CD4-positive, alpha-beta T cell (primary cell): ENCODE measurements around the gene CLDN5. TPM values are rescaled to one million over a fixed set of nuclear protein-coding genes. Genes with fewer than 3 reads are reported as not detected.

Experiments used
- ATAC-seq: fragments of 200-7000 bp; cut with Tn5 transposase; one replicate; pipeline ENCODE4 v1.10.0; 2022; ENCODE audit warnings: mild to moderate bottlenecking; ENCODE audit not compliant: poor library complexity
- CTCF ChIA-PET: fragments of 350-600 bp; sonication (Branson Sonifier 250); formaldehyde crosslinking; loops from one replicate; lab custom pipeline; 2021; ENCODE audit warnings: antibody characterized with exemption, inconsistent platforms; lab: Charles Lee
- POLR2A ChIA-PET: fragments of 350-600 bp; sonication (Branson Sonifier 250); formaldehyde crosslinking; loops from one replicate; lab custom pipeline; 2021; ENCODE audit warnings: antibody characterized with exemption, inconsistent platforms; lab: Charles Lee
- DNase-seq, 14 experiments: peaks; one replicate each; pipeline ENCODE4 v3.0.0-alpha.2; 2013 to 2020; ENCODE audit warnings: mixed read lengths in 2 of 14
- H3K27ac ChIP-seq, 2 donors: one replicate each; pipeline versions ENCODE4 v1.5.1 to v1.7.0; 2013; ENCODE audit warnings: low read length in 2 of 2, low read depth in 1 of 2, mild to moderate bottlenecking in 1 of 2
- H3K27me3 ChIP-seq, 2 experiments: 1 replicate in 1 of 2; 2 replicates in 1 of 2; pipeline versions ENCODE4 v1.6.1 to v1.7.0; 2013; ENCODE audit warnings: low read length in 2 of 2, control low read depth in 1 of 2, mild to moderate bottlenecking in 1 of 2, moderate library complexity in 1 of 2; ENCODE audit not compliant: insufficient read depth in 2 of 2, control insufficient read depth in 1 of 2
- H3K36me3 ChIP-seq: one replicate; pipeline ENCODE4 v1.6.1; 2013; ENCODE audit warnings: low read length, control low read depth; ENCODE audit not compliant: insufficient read depth
- H3K4me1 ChIP-seq: one replicate; pipeline ENCODE4 v1.6.1; 2013; ENCODE audit warnings: low read length, control low read depth; ENCODE audit not compliant: insufficient read depth
- H3K4me3 ChIP-seq: one replicate; pipeline ENCODE4 v1.5.1; 2013; ENCODE audit warnings: mild to moderate bottlenecking, low read length, moderate library complexity
- H3K9me3 ChIP-seq, 2 experiments: 1 replicate in 1 of 2; 2 replicates in 1 of 2; pipeline versions ENCODE4 v1.6.1 to v1.7.0; 2013; ENCODE audit warnings: low read length in 2 of 2, mild to moderate bottlenecking in 2 of 2, control low read depth in 1 of 2, moderate library complexity in 1 of 2; ENCODE audit not compliant: control insufficient read depth in 1 of 2, insufficient read depth in 1 of 2
- H3K27ac Mint-ChIP-seq: one replicate; pipeline ENCODE4 v1.8.0; 2020; ENCODE audit warnings: mixed read lengths
- H3K27me3 Mint-ChIP-seq: one replicate; pipeline ENCODE4 v1.8.0; 2021; ENCODE audit warnings: mixed read lengths
- H3K36me3 Mint-ChIP-seq: one replicate; pipeline ENCODE4 v1.8.0; 2021; ENCODE audit warnings: low read depth, mixed read lengths
- H3K4me1 Mint-ChIP-seq: one replicate; pipeline ENCODE4 v1.8.0; 2021; ENCODE audit warnings: low read depth, mixed read lengths
- H3K4me3 Mint-ChIP-seq: one replicate; pipeline ENCODE4 v1.8.0; 2020; ENCODE audit warnings: mild to moderate bottlenecking, mixed read lengths
- H3K9me3 Mint-ChIP-seq: one replicate; pipeline ENCODE4 v1.8.0; 2020; ENCODE audit warnings: mixed read lengths
- intact Hi-C, 2 experiments: fragments of 100-400 bp; cut with DNase I in 1 of 2; cut with micrococcal nuclease in 1 of 2; formaldehyde crosslinking; loops; one replicate each; pipeline versions ENCODE4 v1.15.1 to v1.9.0; 2023 to 2025; cut with DNase I, micrococcal nuclease
- total RNA-seq, 174 experiments: library from RNA in 2 of 174; stranded (reverse) in 2 of 174; gene quantifications; one replicate each; pipeline ENCODE4 v1.2.3 and lab custom pipeline; 2021 to 2026
- TF ChIP-seq, protein P1 (sequence below): fragments of 200-600 bp; IDR thresholded peaks from one replicate; pipeline ENCODE4 v1.8.0; 2022; ENCODE audit warnings: antibody characterized with exemption, mild to moderate bottlenecking

The CLDN5 gene
- total RNA-seq, 2 experiments from 2014 or later, result not detected

DNA sequence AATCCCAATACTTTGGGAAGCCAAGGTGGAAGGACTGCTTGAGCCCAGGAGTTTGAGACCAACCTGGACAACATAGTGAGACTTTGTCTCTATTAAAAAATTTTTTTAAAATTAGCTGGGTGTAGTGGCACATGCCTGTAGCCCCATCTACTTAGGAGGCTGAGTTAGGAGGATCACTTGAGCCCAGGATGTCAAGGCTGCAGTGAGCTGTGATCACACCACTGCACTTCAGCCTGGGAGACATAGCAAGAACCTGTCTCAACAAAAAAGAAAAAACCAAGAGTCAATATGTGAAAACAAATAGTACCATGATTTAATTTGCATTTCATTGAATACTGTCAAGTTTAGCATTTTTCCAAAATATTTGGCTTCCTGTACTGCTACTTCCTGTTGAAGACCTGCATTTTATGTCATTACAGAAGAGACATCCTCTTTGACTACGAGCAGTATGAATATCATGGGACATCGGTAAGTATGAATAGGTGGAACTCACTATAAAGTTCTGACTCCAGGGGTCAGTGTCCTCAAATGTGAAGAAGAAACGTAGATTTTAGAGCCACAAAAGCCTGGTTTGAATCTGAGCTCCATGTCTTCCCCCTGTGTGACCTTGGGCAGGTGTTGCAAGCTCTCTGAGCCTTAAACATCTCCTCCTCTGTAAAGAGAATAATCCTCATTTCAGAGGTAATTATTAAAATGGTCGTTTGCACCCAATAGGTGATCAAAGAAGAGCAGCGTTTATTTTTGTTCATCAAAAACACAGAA is 28.5 kb downstream of the CLDN5 start:
- Mint-ChIP-seq H3K36me3 (no peaks in the 10 kb centered on the region), H3K27me3 (no peaks in the 10 kb centered on the region), H3K9me3 (no peaks in the 10 kb centered on the region), H3K27ac (peak overlapping the region; percentile 47), H3K4me1 (peaks cover 9% of the 10 kb centered on the region), H3K4me3 (no peak overlapping the region)
- H3K27me3 ChIP-seq, result no peaks in the 10 kb centered on the region
- peak; percentile 70 for ATAC-seq
- TF ChIP-seq, protein P1, sequence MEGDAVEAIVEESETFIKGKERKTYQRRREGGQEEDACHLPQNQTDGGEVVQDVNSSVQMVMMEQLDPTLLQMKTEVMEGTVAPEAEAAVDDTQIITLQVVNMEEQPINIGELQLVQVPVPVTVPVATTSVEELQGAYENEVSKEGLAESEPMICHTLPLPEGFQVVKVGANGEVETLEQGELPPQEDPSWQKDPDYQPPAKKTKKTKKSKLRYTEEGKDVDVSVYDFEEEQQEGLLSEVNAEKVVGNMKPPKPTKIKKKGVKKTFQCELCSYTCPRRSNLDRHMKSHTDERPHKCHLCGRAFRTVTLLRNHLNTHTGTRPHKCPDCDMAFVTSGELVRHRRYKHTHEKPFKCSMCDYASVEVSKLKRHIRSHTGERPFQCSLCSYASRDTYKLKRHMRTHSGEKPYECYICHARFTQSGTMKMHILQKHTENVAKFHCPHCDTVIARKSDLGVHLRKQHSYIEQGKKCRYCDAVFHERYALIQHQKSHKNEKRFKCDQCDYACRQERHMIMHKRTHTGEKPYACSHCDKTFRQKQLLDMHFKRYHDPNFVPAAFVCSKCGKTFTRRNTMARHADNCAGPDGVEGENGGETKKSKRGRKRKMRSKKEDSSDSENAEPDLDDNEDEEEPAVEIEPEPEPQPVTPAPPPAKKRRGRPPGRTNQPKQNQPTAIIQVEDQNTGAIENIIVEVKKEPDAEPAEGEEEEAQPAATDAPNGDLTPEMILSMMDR, result peak; percentile 39
- CTCF ChIA-PET, result interaction anchor here (3.9 kb wide), 1 partner anchor 134 kb away, joined by 22 read pairs; no protein-coding TSS in a partner anchor
- no peaks in the 10 kb centered on the region for H3K36me3 ChIP-seq
- H3K27ac ChIP-seq, result no peak overlapping the region
- H3K4me1 ChIP-seq, result no peaks in the 10 kb centered on the region
- no peaks in the 10 kb centered on the region for H3K9me3 ChIP-seq
- no peak overlapping the region for H3K4me3 ChIP-seq
- DNase-seq, result peak in 4 of 14 experiments; percentile 5 to 64 (median 52)
- POLR2A ChIA-PET, result interaction anchor here (1.0 to 1.4 kb wide), 3 partner anchors 16 to 134 kb away, joined by 3 to 10 read pairs (median 3); partner anchors contain the start of gene CDC45
- intact Hi-C loops, result loop anchor here (1.0 to 10.0 kb wide), 3 partner anchors 135 to 222 kb away; partner anchors contain the start of gene SEPTIN5 (in 1 of the 2)

DNA sequence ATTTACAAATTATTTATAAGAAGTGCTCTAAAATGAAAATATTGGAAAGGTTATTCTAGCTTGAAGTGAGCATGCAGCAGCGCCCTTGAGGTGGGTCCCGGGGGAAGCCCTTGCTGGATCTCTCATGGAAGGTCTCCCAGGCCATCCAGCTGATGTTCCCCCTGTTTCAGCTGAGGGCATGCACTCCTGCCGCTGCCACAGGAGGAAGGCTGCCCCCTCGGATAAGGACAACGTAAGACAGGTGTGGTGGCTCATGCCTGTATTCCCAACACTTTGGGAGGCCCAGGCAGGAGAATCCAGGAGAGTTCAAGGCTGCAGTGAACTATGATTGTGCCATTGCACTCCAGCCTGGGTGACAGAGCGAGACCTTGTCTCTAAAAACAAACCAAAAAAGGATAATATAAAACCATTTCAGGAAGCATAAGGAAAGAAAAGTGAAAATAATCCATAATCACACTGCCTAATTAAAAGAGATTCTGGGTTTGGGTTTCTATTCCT is 29.5 kb downstream of the CLDN5 start:
- H3K27me3 ChIP-seq, result no peaks in the 10 kb centered on the region
- no peak for DNase-seq
- intact Hi-C loops, result loop anchor here (5.0 to 10.0 kb wide), 2 partner anchors 220 to 223 kb away; partner anchors contain the start of gene SEPTIN5 (in 1 of the 2)
- H3K27me3 Mint-ChIP-seq, result no peaks in the 10 kb centered on the region
- TF ChIP-seq, protein P1, result no peak
- CTCF ChIA-PET, result no interaction called here
- H3K4me3 Mint-ChIP-seq, result no peak overlapping the region
- no peaks in the 10 kb centered on the region for H3K36me3 Mint-ChIP-seq
- no peaks in the 10 kb centered on the region for H3K9me3 Mint-ChIP-seq
- no peaks in the 10 kb centered on the region for H3K9me3 ChIP-seq
- H3K36me3 ChIP-seq, result no peaks in the 10 kb centered on the region
- no peak overlapping the region for H3K27ac Mint-ChIP-seq
- H3K4me1 Mint-ChIP-seq, result peaks cover 9% of the 10 kb centered on the region
- POLR2A ChIA-PET, result no interaction called here
- H3K4me3 ChIP-seq, result no peak overlapping the region
- no peaks in the 10 kb centered on the region for H3K4me1 ChIP-seq
- no peak overlapping the region for H3K27ac ChIP-seq
- ATAC-seq, result no peak

DNA sequence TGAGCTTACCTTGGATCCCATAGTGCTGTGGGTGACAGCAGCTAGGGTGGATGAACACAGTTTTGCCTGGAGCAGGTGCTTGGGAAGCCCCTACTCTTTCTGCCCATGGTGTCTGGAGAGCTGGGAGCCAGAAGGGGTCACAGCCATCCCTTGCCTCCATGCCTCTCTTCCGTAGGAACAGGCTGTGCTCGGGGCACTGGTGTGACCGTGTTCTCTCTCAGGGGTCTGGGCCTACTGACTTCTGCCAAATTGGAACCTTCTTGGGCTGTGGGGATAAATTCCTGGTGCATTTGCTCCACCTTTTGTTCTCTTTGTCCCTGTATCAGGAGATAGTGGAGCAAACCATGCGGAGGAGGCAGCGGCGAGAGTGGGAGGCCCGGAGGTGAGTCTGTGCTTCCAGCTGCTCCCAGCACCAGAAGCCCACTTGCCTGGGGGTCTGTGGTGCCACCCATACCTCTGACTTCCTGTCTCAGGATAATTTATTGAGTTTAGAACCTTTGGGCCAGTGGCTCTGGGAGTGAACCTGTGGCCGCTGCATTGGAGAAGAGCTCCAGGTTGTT is 30.1 kb downstream of the CLDN5 start:
- no peaks in the 10 kb centered on the region for H3K27me3 ChIP-seq
- H3K36me3 ChIP-seq, result no peaks in the 10 kb centered on the region
- intact Hi-C loops, result loop anchor here in 1 of 2 experiments (10.0 kb wide), 1 partner anchor 221 kb away; the partner anchor contains the start of gene SEPTIN5
- no peak for ATAC-seq
- Mint-ChIP-seq H3K4me1 (peaks cover 9% of the 10 kb centered on the region), H3K27ac (no peak overlapping the region), H3K9me3 (no peaks in the 10 kb centered on the region), H3K27me3 (no peaks in the 10 kb centered on the region), H3K36me3 (no peaks in the 10 kb centered on the region), H3K4me3 (no peak overlapping the region)
- DNase-seq, result no peak
- no peaks in the 10 kb centered on the region for H3K4me1 ChIP-seq
- H3K9me3 ChIP-seq, result no peaks in the 10 kb centered on the region
- no peak overlapping the region for H3K4me3 ChIP-seq
- no peak overlapping the region for H3K27ac ChIP-seq
- ChIA-PET POLR2A (no interaction called here), CTCF (interaction anchor here (1.5 kb wide), 1 partner anchor 136 kb away, joined by 4 read pairs; no protein-coding TSS in a partner anchor)
- TF ChIP-seq, protein P1, result no peak
